Measurements from ENCODE around the gene TDRD10. TPM values are rescaled to one million over a fixed set of nuclear protein-coding genes. Genes with fewer than 3 reads are reported as not detected.

Gene TDRD10
- total and polyA plus RNA-seq, 2 of the 4 experiments (the other 2 are of a cell fraction), result not detected

DNA sequence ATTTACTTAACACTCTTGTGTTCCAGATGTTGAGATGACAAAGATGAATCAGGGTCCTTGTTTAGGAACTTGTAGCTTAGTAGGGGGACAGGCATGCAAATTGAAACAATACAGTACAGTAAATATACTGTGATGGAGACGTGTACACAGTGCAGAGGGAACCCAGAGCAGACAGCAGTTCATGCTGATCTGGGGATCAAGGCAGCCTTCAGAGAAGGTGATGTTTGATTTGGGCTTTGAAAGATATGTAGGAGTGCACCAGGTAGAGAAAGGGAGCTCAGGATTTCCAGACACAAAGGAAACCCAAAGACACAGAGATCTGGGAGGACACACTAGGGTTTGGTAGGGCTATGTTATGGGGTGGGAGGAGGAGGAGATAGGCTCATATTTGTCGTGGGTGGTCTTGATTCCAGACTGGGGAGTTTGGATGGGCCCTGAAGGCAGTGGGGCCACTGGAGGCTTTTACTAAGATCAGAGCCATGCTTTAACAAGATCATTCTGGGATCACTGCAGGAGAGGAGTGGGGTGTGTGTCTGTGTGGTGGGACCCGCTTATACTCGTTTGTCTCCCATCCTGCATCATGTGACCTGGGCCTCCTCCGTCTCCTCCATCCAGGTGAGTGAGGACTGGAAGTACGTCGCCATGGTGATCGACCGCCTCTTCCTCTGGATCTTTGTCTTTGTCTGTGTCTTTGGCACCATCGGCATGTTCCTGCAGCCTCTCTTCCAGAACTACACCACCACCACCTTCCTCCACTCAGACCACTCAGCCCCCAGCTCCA is 73.3 kb downstream of the TDRD10 start:
- H3K9me1 ChIP-seq (ENCODE audit: insufficient read depth, low read length), result peaks cover 11% of the 10 kb centered on the region; the same call in 1 of the 2 replicates
- no TSS peak for BruUV-seq (replicated peaks)
- TF ChIP-seq CEBPB (IDR thresholded peaks at IDR 0.05; ENCODE audit: low read depth, low read length) (no peak), MXI1 (IDR thresholded peaks at IDR 0.05; ENCODE audit: borderline replicate concordance, low read depth, low read length) (no peak), SMC3 (IDR thresholded peaks at IDR 0.05; ENCODE audit: low read depth, low read length) (no peak), POLR2A (IDR thresholded peaks at IDR 0.05; ENCODE audit: low read depth, low read length) (no peak), CHD1 (IDR thresholded peaks at IDR 0.05; ENCODE audit: low read depth, low read length) (no peak)
- H3K23ac ChIP-seq (ENCODE audit: low read depth, low read length), result no peak overlapping the region
- WGBS, 2 experiments (ENCODE audit: extremely low coverage in 2 of 2, insufficient read length in 1 of 2), result 80% methylated on average over 3 of the region's 10 CpGs; no CpG with 5 or more reads in 1 of the 2 experiments
- ChIA-PET POLR2A (ENCODE audit: unreplicated experiment) (no interaction called here), CTCF (interaction anchor here (1.0 to 2.9 kb wide), 2 partner anchors 16 to 96 kb away, joined by 3 to 10 read pairs; no protein-coding TSS in a partner anchor)
- H3K4me2 ChIP-seq (ENCODE audit: low read depth, low read length), result no peak overlapping the region
- H2BK5ac ChIP-seq (ENCODE audit: low read depth, low read length, poor library complexity, severe bottlenecking), result no peak overlapping the region
- ATAC-seq (ENCODE audit: low read depth) (no peak; the same call in 1 of the 2 replicates), DNase-seq (no peak)
- H2BK20ac ChIP-seq (ENCODE audit: low read depth, low read length), result no peak overlapping the region
- no peak overlapping the region for H3K9ac ChIP-seq (ENCODE audit: low read depth, low read length)
- no peak overlapping the region for H4K8ac ChIP-seq (ENCODE audit: low read depth in 2 of 2, low read length in 2 of 2)
- peaks cover 16% of the 10 kb centered on the region for H3K27me3 ChIP-seq (ENCODE audit: control insufficient read depth, insufficient read depth, low read length)
- in situ Hi-C loops (cut with MboI; ENCODE audit: low sequenced_read_pairs), result no loop called here
- H3K4ac ChIP-seq (ENCODE audit: low read depth, low read length), result no peak overlapping the region
- no peak overlapping the region for H2BK120ac ChIP-seq (ENCODE audit: low read depth, low read length)
- H4K91ac ChIP-seq (ENCODE audit: insufficient read depth, low read depth, low read length), result no peak overlapping the region
- peaks cover 24% of the 10 kb centered on the region for H3K36me3 ChIP-seq (ENCODE audit: control insufficient read depth, insufficient read depth, low read length)
- no peak overlapping the region for H2AFZ ChIP-seq (replicated peaks; ENCODE audit: low read length, poor library complexity)
- no peaks in the 10 kb centered on the region for H3K79me1 ChIP-seq (ENCODE audit: low read depth in 1 of 2, low read length in 2 of 2)
- H3K18ac ChIP-seq (ENCODE audit: low read depth, low read length), result no peak overlapping the region
- H2BK15ac ChIP-seq (ENCODE audit: low read depth, low read length), result no peak overlapping the region
- H2AK5ac ChIP-seq (ENCODE audit: low read depth, low read length), result no peak overlapping the region
- H3K4me1 ChIP-seq (ENCODE audit: control insufficient read depth, insufficient read depth, low read length), result peaks cover 4% of the 10 kb centered on the region; the same call in 1 of the 2 replicates
- dilution Hi-C loops (cut with HindIII; ENCODE audit: low sequenced_read_pairs, unreplicated experiment), result no loop called here
- no peaks in the 10 kb centered on the region for H3K9me3 ChIP-seq (ENCODE audit: control insufficient read depth, insufficient read depth, low read length)
- no peak overlapping the region for H3K56ac ChIP-seq (ENCODE audit: extremely low read depth, insufficient read depth, low read length)
- intact Hi-C loops (cut with micrococcal nuclease), result no loop called here
- H3K14ac ChIP-seq (replicated peaks; ENCODE audit: low read depth, low read length), result no peak overlapping the region
- no peak overlapping the region for H3K27ac ChIP-seq (ENCODE audit: insufficient read depth, low read length)
- H4K5ac ChIP-seq (ENCODE audit: low read depth, low read length), result no peak overlapping the region
- H4K20me1 ChIP-seq (ENCODE audit: insufficient read depth, low read length), result peaks cover 14% of the 10 kb centered on the region
- H3K4me3 ChIP-seq (ENCODE audit: insufficient read depth, low read depth, low read length), result no peak overlapping the region
- no peak overlapping the region for H2AK9ac ChIP-seq (replicated peaks; ENCODE audit: low read depth, low read length, poor library complexity)

Data from IMR-90 (cell line).